Neural progenitor cell (in vitro differentiated cells): ENCODE measurements around the gene KLK8. TPM values are rescaled to one million over a fixed set of nuclear protein-coding genes. Genes with fewer than 3 reads are reported as not detected.

Experiments
- DNase-seq: peaks from one replicate; pipeline ENCODE4 v3.0.0-alpha.2; 2016; ENCODE audit warnings: low spot score
- H2AFZ ChIP-seq: fragments of 200-600 bp; sonication (generic); replicated peaks from 2 replicates; pipeline ENCODE4 v1.6.1; 2016; ENCODE audit warnings: antibody characterized with exemption
- H3F3A ChIP-seq: fragments of 200-600 bp; sonication (generic); 2 replicates; pipeline ENCODE4 v1.6.1; 2016; ENCODE audit warnings: antibody characterized with exemption, low read depth
- H3K27ac ChIP-seq: fragments of 200-600 bp; sonication (generic); 2 replicates; pipeline ENCODE4 v1.5.1; 2016; ENCODE audit warnings: mild to moderate bottlenecking
- H3K27me3 ChIP-seq: fragments of 200-600 bp; sonication (generic); 2 replicates; pipeline ENCODE4 v1.6.1; 2016; ENCODE audit warnings: mild to moderate bottlenecking, moderate library complexity
- H3K36me3 ChIP-seq: fragments of 200-600 bp; sonication (generic); 2 replicates; pipeline ENCODE4 v1.5.1; 2016
- H3K4me1 ChIP-seq: fragments of 200-600 bp; sonication (generic); 2 replicates; pipeline ENCODE4 v1.6.1; 2016; ENCODE audit warnings: mixed run types
- H3K4me2 ChIP-seq: fragments of 200-600 bp; sonication (generic); 2 replicates; pipeline ENCODE4 v1.6.1; 2016
- H3K4me3 ChIP-seq: fragments of 200-600 bp; sonication (generic); 2 replicates; pipeline ENCODE4 v1.5.1; 2016
- H3K79me2 ChIP-seq: fragments of 200-600 bp; sonication (generic); 2 replicates; pipeline ENCODE4 v1.6.1; 2016; ENCODE audit warnings: low read depth
- H3K9ac ChIP-seq: fragments of 200-600 bp; sonication (generic); 2 replicates; pipeline ENCODE4 v1.6.1; 2016
- H3K9me3 ChIP-seq: fragments of 200-600 bp; sonication (generic); 2 replicates; pipeline ENCODE4 v1.5.1; 2016; ENCODE audit warnings: low read depth
- H4K20me1 ChIP-seq: fragments of 200-600 bp; sonication (generic); 2 replicates; pipeline ENCODE4 v1.6.1; 2016; ENCODE audit warnings: low read depth
- H3K27ac Mint-ChIP-seq: 3 replicates; pipeline ENCODE4 v1.8.0; 2021; ENCODE audit warnings: mixed read lengths
- H3K27me3 Mint-ChIP-seq: 2 replicates; pipeline ENCODE4 v1.8.0; 2022; ENCODE audit warnings: low read depth, mild to moderate bottlenecking, inconsistent platforms, moderate library complexity, mixed read lengths; ENCODE audit not compliant: insufficient read depth
- H3K36me3 Mint-ChIP-seq: 3 replicates; pipeline ENCODE4 v1.8.0; 2021; ENCODE audit warnings: mixed read lengths
- H3K4me1 Mint-ChIP-seq: 3 replicates; pipeline ENCODE4 v1.8.0; 2021; ENCODE audit warnings: mixed read lengths
- H3K4me3 Mint-ChIP-seq: 3 replicates; pipeline ENCODE4 v1.8.0; 2021; ENCODE audit warnings: mild to moderate bottlenecking, moderate library complexity, mixed read lengths
- H3K9me3 Mint-ChIP-seq: 3 replicates; pipeline ENCODE4 v1.8.0; 2020; ENCODE audit warnings: mixed read lengths
- EZH2 ChIP-seq: fragments of 200-600 bp; sonication (generic); IDR thresholded peaks from 2 replicates; pipeline ENCODE4 v1.6.1; 2017; ENCODE audit warnings: antibody characterized with exemption, mild to moderate bottlenecking, moderate library complexity
- EZH2phosphoT487 ChIP-seq: fragments of 200-600 bp; sonication (generic); IDR thresholded peaks from 2 replicates; pipeline ENCODE4 v1.6.1; 2017; ENCODE audit warnings: antibody characterized with exemption
- total RNA-seq: library from RNA; depleted of rRNA; stranded (reverse); fragments of >200 nt; gene quantifications from 2 replicates; pipeline ENCODE4 v1.2.3, GENCODE V29; 2015; ENCODE audit warnings: low replicate concordance
- TF ChIP-seq, protein P1 (sequence below): fragments of 200-600 bp; sonication (generic); IDR thresholded peaks from 2 replicates; pipeline ENCODE4 v1.5.1; 2017; ENCODE audit warnings: antibody characterized with exemption, mild to moderate bottlenecking

The KLK8 gene
- total RNA-seq, 1 donor from 2014 or later, result not detected

GRCh38 chr19:50963381-50963780 lies 38.0 kb downstream of the KLK8 start:
- H3K79me2 ChIP-seq, result no peaks in the 10 kb centered on the region
- no peak overlapping the region for H3K4me2 ChIP-seq
- H3K4me1 ChIP-seq, result no peaks in the 10 kb centered on the region
- H2AFZ ChIP-seq, result no peak overlapping the region
- no peak overlapping the region for H3K9ac ChIP-seq
- H3K36me3 ChIP-seq, result no peaks in the 10 kb centered on the region
- no peak overlapping the region for H3K4me3 Mint-ChIP-seq
- H3K27me3 ChIP-seq, result no peaks in the 10 kb centered on the region
- H3K9me3 ChIP-seq, result no peaks in the 10 kb centered on the region
- H4K20me1 ChIP-seq, result no peaks in the 10 kb centered on the region
- H3K36me3 Mint-ChIP-seq, result no peaks in the 10 kb centered on the region
- no peaks in the 10 kb centered on the region for H3K4me1 Mint-ChIP-seq
- H3K9me3 Mint-ChIP-seq, result peaks cover 1% of the 10 kb centered on the region
- H3K27ac Mint-ChIP-seq, result no peak overlapping the region
- H3F3A ChIP-seq, result no peaks in the 10 kb centered on the region
- no peak overlapping the region for H3K27ac ChIP-seq
- no peak overlapping the region for H3K4me3 ChIP-seq
- DNase-seq, result no peak
- H3K27me3 Mint-ChIP-seq, result peaks cover 13% of the 10 kb centered on the region
- TF ChIP-seq EZH2phosphoT487 (no peak), EZH2 (no peak)
- TF ChIP-seq, protein P1, sequence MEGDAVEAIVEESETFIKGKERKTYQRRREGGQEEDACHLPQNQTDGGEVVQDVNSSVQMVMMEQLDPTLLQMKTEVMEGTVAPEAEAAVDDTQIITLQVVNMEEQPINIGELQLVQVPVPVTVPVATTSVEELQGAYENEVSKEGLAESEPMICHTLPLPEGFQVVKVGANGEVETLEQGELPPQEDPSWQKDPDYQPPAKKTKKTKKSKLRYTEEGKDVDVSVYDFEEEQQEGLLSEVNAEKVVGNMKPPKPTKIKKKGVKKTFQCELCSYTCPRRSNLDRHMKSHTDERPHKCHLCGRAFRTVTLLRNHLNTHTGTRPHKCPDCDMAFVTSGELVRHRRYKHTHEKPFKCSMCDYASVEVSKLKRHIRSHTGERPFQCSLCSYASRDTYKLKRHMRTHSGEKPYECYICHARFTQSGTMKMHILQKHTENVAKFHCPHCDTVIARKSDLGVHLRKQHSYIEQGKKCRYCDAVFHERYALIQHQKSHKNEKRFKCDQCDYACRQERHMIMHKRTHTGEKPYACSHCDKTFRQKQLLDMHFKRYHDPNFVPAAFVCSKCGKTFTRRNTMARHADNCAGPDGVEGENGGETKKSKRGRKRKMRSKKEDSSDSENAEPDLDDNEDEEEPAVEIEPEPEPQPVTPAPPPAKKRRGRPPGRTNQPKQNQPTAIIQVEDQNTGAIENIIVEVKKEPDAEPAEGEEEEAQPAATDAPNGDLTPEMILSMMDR, result no peak

DNA sequence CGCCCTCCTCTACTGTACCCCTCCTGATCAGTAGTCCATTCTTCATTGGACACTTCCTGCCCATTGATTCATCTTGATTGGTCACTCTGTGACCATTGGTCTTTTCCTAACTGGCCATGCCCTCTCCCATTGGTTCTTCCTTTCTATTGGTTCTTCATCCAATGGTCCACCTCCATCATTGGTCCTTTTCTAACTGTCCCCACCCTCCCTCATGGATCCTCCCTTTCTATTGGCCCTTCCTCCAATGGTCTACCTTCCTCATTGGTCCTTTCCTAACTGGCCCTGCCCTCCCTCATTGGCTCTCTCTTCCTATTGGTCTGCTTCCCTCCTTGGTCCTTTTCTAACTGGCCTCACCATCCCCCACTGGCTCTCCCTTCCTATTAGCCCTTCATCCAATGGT lies 39.2 kb downstream of the KLK8 start:
- Mint-ChIP-seq H3K4me1 (no peaks in the 10 kb centered on the region), H3K27ac (no peak overlapping the region), H3K27me3 (peaks cover 13% of the 10 kb centered on the region), H3K36me3 (no peaks in the 10 kb centered on the region), H3K9me3 (peaks cover 1% of the 10 kb centered on the region), H3K4me3 (no peak overlapping the region)
- Histone ChIP-seq H3K9ac (no peak overlapping the region), H3F3A (no peaks in the 10 kb centered on the region), H3K4me2 (no peak overlapping the region), H4K20me1 (no peaks in the 10 kb centered on the region), H3K9me3 (no peaks in the 10 kb centered on the region), H3K36me3 (no peaks in the 10 kb centered on the region), H3K4me1 (no peaks in the 10 kb centered on the region), H3K4me3 (no peak overlapping the region), H3K79me2 (no peaks in the 10 kb centered on the region), H2AFZ (no peak overlapping the region), H3K27ac (no peak overlapping the region), H3K27me3 (no peaks in the 10 kb centered on the region)
- no peak for DNase-seq
- no peak for TF ChIP-seq EZH2phosphoT487
- TF ChIP-seq EZH2, result no peak
- TF ChIP-seq, protein P1, result no peak

GRCh38 chr19:50959731-50960500 lies 41.5 kb downstream of the KLK8 start:
- Histone ChIP-seq H3K36me3 (no peaks in the 10 kb centered on the region), H3F3A (no peaks in the 10 kb centered on the region), H3K4me1 (no peaks in the 10 kb centered on the region), H3K79me2 (no peaks in the 10 kb centered on the region), H2AFZ (no peak overlapping the region), H3K4me2 (no peak overlapping the region), H3K9me3 (no peaks in the 10 kb centered on the region), H4K20me1 (no peaks in the 10 kb centered on the region), H3K4me3 (no peak overlapping the region), H3K9ac (no peak overlapping the region), H3K27ac (no peak overlapping the region), H3K27me3 (no peaks in the 10 kb centered on the region)
- Mint-ChIP-seq H3K27ac (no peak overlapping the region), H3K4me1 (no peaks in the 10 kb centered on the region), H3K27me3 (peaks cover 10% of the 10 kb centered on the region), H3K9me3 (peaks cover 1% of the 10 kb centered on the region), H3K4me3 (no peak overlapping the region), H3K36me3 (no peaks in the 10 kb centered on the region)
- no peak for DNase-seq
- TF ChIP-seq EZH2 (no peak), EZH2phosphoT487 (no peak)
- TF ChIP-seq, protein P1, result no peak
